NCI-H187 (cell line): ENCODE measurements around the gene FNTB.
"Not testable (repeated sequence)": the region's sequence is repeated elsewhere in the genome, so short reads cannot be mapped to it uniquely, and the experiment has no call there.

Experiments used
- DNase-seq, 2 experiments: peaks; one replicate each; lab custom pipeline; 2025; lab: John Stamatoyannopoulos, UW

The FNTB gene

GRCh38 chr14:65084554-65085505 lies 98.1 kb downstream of the FNTB start:
- no peak for DNase-seq

- DNase-seq = not testable (repeated sequence)
These were observed 100.0 kb downstream of the FNTB start for GRCh38 chr14:65086686-65087085.

- not testable (repeated sequence) for DNase-seq
These were observed 101.1 kb downstream of the FNTB start for GRCh38 chr14:65087835-65088234.

- DNase-seq = no peak
These were observed 105.7 kb downstream of the FNTB start for GRCh38 chr14:65092349-65092748.

- DNase-seq = no peak
These were observed 109.0 kb downstream of the FNTB start for GRCh38 chr14:65095633-65096205.

- no peak for DNase-seq
These were observed 109.8 kb downstream of the FNTB start for GRCh38 chr14:65096323-65097089.

GRCh38 chr14:65098586-65098985 lies 111.9 kb downstream of the FNTB start:
- DNase-seq = no peak

- DNase-seq = no peak
These were observed 114.3 kb downstream of the FNTB start for GRCh38 chr14:65100922-65101541.

GRCh38 chr14:65101631-65102440 lies 115.1 kb downstream of the FNTB start:
- no peak for DNase-seq

GRCh38 chr14:65102441-65103149 lies 115.9 kb downstream of the FNTB start, which contains the start of gene MAX:
Gene MAX (minus strand): TSS chr14:65102517. CDS start chr14:65102339, 178 bp downstream.
- peak; percentile 96 for DNase-seq

- peak in 1 of 2 experiments; percentile 45 for DNase-seq
These were observed 116.6 kb downstream of the FNTB start for GRCh38 chr14:65103150-65103760.

- DNase-seq = no peak
These were observed 118.1 kb downstream of the FNTB start for GRCh38 chr14:65104791-65105190.

- DNase-seq = no peak
These were observed 119.6 kb downstream of the FNTB start for GRCh38 chr14:65106316-65106715.

- no peak for DNase-seq
These were observed 120.0 kb downstream of the FNTB start for GRCh38 chr14:65106736-65107135.

- no peak for DNase-seq
These were observed 120.5 kb downstream of the FNTB start for GRCh38 chr14:65107200-65107599.

- DNase-seq = no peak
These were observed 122.7 kb downstream of the FNTB start for GRCh38 chr14:65109357-65109756.

- no peak for DNase-seq
These were observed 123.8 kb downstream of the FNTB start for GRCh38 chr14:65110525-65110924.
